Measurements from ENCODE around the gene BLVRB.

DNA sequence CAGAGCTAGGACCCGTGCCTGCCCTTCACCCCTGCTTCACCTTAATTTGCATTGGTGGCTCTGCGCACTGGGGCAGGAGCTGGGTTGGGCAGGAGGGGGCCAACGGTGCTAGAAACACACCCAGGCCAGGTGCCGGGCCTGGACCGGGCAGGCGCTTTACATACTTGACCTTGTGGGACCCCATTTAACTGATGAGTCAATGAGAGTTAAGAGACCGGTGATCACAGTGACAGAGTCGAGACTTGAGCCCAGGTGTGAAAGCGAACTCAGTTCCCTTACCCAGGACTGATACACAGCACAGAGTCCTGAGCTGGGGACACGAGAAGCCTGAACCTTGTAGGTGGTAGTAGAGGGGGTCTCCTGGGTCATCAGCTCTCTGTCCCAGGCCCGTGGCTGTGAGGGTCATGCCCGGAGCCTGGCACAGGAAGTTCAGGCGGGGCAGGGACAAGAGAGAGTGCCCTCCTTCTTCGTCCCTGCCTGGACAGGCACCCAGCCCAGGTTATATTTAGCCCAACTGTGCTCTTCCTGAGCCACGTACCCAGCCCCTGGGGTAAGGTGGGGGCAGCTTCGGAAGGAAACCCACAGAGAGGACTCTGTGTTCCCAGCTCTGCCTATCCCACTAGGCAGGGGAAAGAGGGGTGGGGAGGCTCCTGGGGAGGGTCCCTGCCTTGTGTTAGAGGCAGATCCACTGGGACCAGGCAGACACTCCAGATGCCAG, 54.3 kb downstream of the BLVRB start:
- TF ChIP-seq, protein P1, sequence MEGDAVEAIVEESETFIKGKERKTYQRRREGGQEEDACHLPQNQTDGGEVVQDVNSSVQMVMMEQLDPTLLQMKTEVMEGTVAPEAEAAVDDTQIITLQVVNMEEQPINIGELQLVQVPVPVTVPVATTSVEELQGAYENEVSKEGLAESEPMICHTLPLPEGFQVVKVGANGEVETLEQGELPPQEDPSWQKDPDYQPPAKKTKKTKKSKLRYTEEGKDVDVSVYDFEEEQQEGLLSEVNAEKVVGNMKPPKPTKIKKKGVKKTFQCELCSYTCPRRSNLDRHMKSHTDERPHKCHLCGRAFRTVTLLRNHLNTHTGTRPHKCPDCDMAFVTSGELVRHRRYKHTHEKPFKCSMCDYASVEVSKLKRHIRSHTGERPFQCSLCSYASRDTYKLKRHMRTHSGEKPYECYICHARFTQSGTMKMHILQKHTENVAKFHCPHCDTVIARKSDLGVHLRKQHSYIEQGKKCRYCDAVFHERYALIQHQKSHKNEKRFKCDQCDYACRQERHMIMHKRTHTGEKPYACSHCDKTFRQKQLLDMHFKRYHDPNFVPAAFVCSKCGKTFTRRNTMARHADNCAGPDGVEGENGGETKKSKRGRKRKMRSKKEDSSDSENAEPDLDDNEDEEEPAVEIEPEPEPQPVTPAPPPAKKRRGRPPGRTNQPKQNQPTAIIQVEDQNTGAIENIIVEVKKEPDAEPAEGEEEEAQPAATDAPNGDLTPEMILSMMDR (IDR thresholded peaks at IDR 0.05), result no peak
- TF ChIP-seq POLR2A (IDR thresholded peaks at IDR 0.05), result no peak
